Heart right ventricle (tissue), 16 donors: ENCODE data around the gene PIP5KL1. TPM values are rescaled to one million over a fixed set of nuclear protein-coding genes. Genes with fewer than 3 reads are reported as not detected.

Experiments used
- ATAC-seq, 8 donors: fragments of 200-7000 bp; cut with Tn5 transposase; one replicate each; pipeline ENCODE4 v1.9.1; 2020; ENCODE audit warnings: mild to moderate bottlenecking in 8 of 8, moderate library complexity in 8 of 8, moderate number of reproducible peaks in 1 of 8
- DNase-seq, 2 donors: peaks; one replicate each; pipeline ENCODE4 v3.0.0-alpha.2; 2020
- H3K27ac ChIP-seq, 10 donors: fragments of 200-600 bp; sonication (generic) in 2 of 10; one replicate each; pipeline versions ENCODE4 v1.5.0 to v1.8.0; 2020 to 2022; ENCODE audit warnings: mild to moderate bottlenecking in 3 of 10
- H3K27me3 ChIP-seq, 7 donors: fragments of 200-600 bp; one replicate each; pipeline ENCODE4 v1.8.0; 2021 to 2022; ENCODE audit warnings: mild to moderate bottlenecking in 2 of 7
- H3K36me3 ChIP-seq, 9 donors: fragments of 200-600 bp; sonication (generic) in 1 of 9; one replicate each; pipeline versions ENCODE4 v1.5.0 to v1.8.0; 2020 to 2022; ENCODE audit warnings: mild to moderate bottlenecking in 2 of 9
- H3K4me1 ChIP-seq, 9 donors: fragments of 200-600 bp; sonication (generic) in 1 of 9; one replicate each; pipeline versions ENCODE4 v1.5.0 to v1.8.0; 2020 to 2022; ENCODE audit warnings: mild to moderate bottlenecking in 4 of 9
- H3K4me3 ChIP-seq, 10 donors: fragments of 200-600 bp; sonication (generic) in 2 of 10; one replicate each; pipeline versions ENCODE4 v1.5.0 to v1.8.0; 2020 to 2022; ENCODE audit warnings: mild to moderate bottlenecking in 7 of 10, moderate library complexity in 2 of 10
- H3K9me3 ChIP-seq, 11 donors: fragments of 200-600 bp in 10 of 11; sonication (generic) in 2 of 11; one replicate each; pipeline versions ENCODE4 v1.5.0 to v1.8.0; 2013 to 2022; ENCODE audit warnings: mild to moderate bottlenecking in 2 of 11, control low read depth in 1 of 11, moderate library complexity in 1 of 11
- WGBS, 2 donors: extraction: QIAGEN DNeasy Blood & Tissue Kit; methylation state at CpG; one replicate each; pipeline ENCODE4 v1.1.7; 2013; ENCODE audit warnings: inconsistent platforms in 1 of 2; 5-methylcytosine and 5-hydroxymethylcytosine counted together
- intact Hi-C, 10 donors: fragments of 100-400 bp; cut with DNase I; formaldehyde crosslinking; loops; one replicate each; pipeline versions ENCODE4 v1.11.1 to v1.14.2; 2022
- polyA plus RNA-seq, 2 donors: library from polyadenylated mRNA; stranded (reverse); fragments of 200-250 nt; gene quantifications; one replicate each; pipeline ENCODE4 v1.2.3, GENCODE V29; 2013
- total RNA-seq, 10 donors: library from RNA; stranded (reverse); fragmentation: NEBNext Ultra II Directional in 3 of 10; extraction: Animal tissue kit (Norgen Biotek cat#: 25700) in 3 of 10; gene quantifications; one replicate each; pipeline versions ENCODE4 v1.2.1 to v1.2.4, GENCODE V29; 2021 to 2023
- TF ChIP-seq, protein P1 (sequence below), 9 donors: fragments of 200-600 bp; sonication (generic) in 2 of 9; IDR thresholded peaks; one replicate each; pipeline versions ENCODE4 v1.5.0 to v1.8.0; 2021 to 2022; ENCODE audit warnings: antibody characterized with exemption in 9 of 9, mild to moderate bottlenecking in 5 of 9, moderate library complexity in 1 of 9
- donor health status: Arrhythmogenic right ventricular cardiomyopathy.
- donor health status: ischemic (EF 13 %, LVEDD 7.1; RV severe dilation, severe dysfunction).
- donor health status: healthy with polysubstance abuse.
- donor health status: DM: no; HTN: yes; CAD: no.
- donor health status: DM: no; HTN: no; CAD: no.
- donor health status: ischemic (EF 25% LVEDD 6.9; RV normal size, moderate dysfunction).
- donor health status: ischemic (EF 25% LVEDD 5.7; RV mildly dilated, moderate dysfunction).
- donor health status: healthy.
- donor health status: DM: yes; HTN: yes; CAD: no.
- donor health status: Ischemic cardiomyopathy.
- donor health status: ischemic (EF 35%, LVEDD 5.7; RV mildly dilated, moderate dysfunction).
- donor health status: nonischemic (EF 11% LVEDD 7.7; RV severe dilation, severe dysfunction).
- donor health status: DM: yes; HTN: yes; CAD: no.
- donor health status: PGD.
- donor health status: ischemic (EF 29% LVEDD 5.4; RV normal size, mild dysfunction).
- donor health status: nonischemic (EF 23%, LVEDD 6.1; RV moderate dilation, normal function).

Gene PIP5KL1
- total and polyA plus RNA-seq, 12 donors = 0.25 to 0.59 (median 0.46) TPM; not detected in 4

DNA sequence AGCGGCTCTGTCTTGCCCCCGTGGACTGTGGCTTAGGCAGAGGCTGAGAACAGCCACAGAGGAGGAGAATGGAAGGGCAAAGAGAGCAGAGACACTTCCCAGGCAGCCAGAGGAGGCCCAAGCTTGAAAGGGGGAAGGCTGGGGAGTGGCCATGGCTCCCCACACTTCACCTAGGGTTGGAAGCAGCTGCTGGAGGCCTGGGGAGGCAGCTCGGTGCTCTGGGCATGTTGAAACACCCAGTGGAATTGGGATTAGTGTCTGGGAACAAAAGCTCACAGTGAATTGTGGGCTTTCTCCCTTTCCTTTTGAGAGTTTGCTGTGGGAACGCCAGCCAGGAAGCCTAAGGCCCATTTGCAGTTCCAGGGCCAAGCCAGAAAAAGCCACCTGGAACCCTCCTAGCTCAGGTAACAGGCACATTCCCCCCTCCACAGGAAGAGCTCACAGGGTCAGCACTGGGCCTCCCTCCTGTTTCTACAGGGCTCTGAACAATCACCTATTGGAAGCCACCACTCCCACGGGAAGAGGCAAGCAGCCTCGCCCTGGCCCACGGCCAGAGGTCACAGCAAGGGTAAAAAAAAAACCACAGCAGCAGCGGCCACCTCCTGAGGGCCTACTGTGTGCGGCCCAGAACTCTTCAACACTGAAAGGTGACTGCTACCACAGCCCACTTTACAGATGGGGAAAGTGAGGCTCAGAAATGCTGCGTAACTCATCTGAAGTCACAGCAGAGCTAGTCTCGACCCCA, 30.0 kb upstream of the PIP5KL1 start:
- 41 to 46% methylated on average over 11 of the region's 11 CpGs for WGBS, 2 donors
- Histone ChIP-seq H3K27me3 (no peaks in the 10 kb centered on the region), H3K36me3 (no peaks in the 10 kb centered on the region), H3K27ac (peak overlapping the region in 9 of 10 donors; percentile 3 to 76 (median 51)), H3K9me3 (peaks cover 0 to 3% (median 0%) of the 10 kb centered on the region in 11 donors), H3K4me3 (no peak overlapping the region), H3K4me1 (peaks cover 20 to 59% (median 53%) of the 10 kb centered on the region in 9 donors)
- intact Hi-C loops = loop anchor here in 1 of 10 donors (10.0 kb wide), 1 partner anchor 1284 kb away; no protein-coding TSS in a partner anchor
- TF ChIP-seq, protein P1, sequence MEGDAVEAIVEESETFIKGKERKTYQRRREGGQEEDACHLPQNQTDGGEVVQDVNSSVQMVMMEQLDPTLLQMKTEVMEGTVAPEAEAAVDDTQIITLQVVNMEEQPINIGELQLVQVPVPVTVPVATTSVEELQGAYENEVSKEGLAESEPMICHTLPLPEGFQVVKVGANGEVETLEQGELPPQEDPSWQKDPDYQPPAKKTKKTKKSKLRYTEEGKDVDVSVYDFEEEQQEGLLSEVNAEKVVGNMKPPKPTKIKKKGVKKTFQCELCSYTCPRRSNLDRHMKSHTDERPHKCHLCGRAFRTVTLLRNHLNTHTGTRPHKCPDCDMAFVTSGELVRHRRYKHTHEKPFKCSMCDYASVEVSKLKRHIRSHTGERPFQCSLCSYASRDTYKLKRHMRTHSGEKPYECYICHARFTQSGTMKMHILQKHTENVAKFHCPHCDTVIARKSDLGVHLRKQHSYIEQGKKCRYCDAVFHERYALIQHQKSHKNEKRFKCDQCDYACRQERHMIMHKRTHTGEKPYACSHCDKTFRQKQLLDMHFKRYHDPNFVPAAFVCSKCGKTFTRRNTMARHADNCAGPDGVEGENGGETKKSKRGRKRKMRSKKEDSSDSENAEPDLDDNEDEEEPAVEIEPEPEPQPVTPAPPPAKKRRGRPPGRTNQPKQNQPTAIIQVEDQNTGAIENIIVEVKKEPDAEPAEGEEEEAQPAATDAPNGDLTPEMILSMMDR (IDR thresholded peaks at IDR 0.05) = no peak
- DNase-seq (peak in 1 of 2 donors; percentile 21), ATAC-seq (no peak)

DNA sequence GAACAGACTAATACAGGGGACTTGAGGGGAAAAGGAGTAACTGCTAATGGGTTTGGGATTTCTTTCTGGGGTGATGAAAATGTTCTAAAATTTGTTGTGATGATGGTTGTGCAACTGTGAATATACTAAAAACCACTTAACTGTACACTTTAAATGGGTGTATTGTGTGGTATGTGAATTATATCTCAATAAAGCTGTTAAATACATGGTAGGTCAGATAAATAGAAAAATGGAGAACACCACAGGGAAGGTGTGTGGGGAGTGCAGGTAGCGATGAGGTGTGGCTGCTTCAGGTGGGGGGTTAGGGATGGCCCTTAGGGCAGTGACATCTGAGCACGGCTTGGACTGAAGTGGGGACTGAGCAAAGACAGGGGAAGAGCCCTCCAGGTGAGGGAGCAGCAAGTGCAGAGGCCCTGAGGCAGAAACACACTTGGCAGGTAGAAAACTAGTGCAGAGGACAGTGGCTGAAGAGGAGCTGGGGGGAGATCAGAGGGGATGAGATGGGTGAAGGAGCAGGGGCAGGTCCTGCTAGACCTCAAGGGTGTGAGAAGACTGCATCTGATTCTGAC, 29.3 kb upstream of the PIP5KL1 start:
- Histone ChIP-seq H3K36me3 (no peaks in the 10 kb centered on the region), H3K9me3 (peaks cover 0 to 3% (median 0%) of the 10 kb centered on the region in 11 donors), H3K4me3 (no peak overlapping the region), H3K27ac (peak overlapping the region in 9 of 10 donors; percentile 3 to 76 (median 51)), H3K4me1 (peaks cover 14 to 59% (median 52%) of the 10 kb centered on the region in 9 donors), H3K27me3 (no peaks in the 10 kb centered on the region)
- ATAC-seq (no peak), DNase-seq (no peak)
- intact Hi-C loops = loop anchor here in 2 of 10 donors (5.0 to 10.0 kb wide), 2 partner anchors 42 to 1285 kb away; no protein-coding TSS in a partner anchor
- WGBS, 2 donors = 93 to 96% methylated on average over 2 of the region's 2 CpGs
- TF ChIP-seq, protein P1 (IDR thresholded peaks at IDR 0.05) = no peak

DNA sequence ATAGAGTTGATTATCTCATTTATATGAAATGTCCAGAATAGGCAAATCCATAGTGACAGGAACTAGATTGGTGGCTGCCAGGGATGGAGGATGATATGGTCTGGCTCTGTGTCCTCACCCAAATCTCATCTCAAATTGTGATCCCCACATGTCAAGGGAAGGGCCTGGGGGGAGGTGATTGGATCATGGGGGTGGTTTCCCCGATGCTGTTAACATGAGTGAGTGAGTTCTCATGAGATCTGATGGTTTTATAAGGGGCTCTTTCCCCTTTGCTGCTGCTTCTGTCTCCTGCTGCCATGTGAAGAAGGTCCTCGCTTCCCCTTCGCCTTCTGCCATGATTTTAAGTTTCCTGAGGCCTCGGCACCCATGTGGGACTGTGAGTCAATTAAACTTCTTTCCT, 28.8 kb upstream of the PIP5KL1 start:
- TF ChIP-seq, protein P1 (IDR thresholded peaks at IDR 0.05) = no peak
- H3K27ac ChIP-seq = no peak overlapping the region
- DNase-seq (no peak), ATAC-seq (no peak)
- 96 to 97% methylated on average over 4 of the region's 4 CpGs for WGBS, 2 donors
- H3K4me1 ChIP-seq = peaks cover 12 to 59% (median 52%) of the 10 kb centered on the region in 9 donors
- no peak overlapping the region for H3K4me3 ChIP-seq
- no peaks in the 10 kb centered on the region for H3K27me3 ChIP-seq
- H3K36me3 ChIP-seq = no peaks in the 10 kb centered on the region
- intact Hi-C loops = loop anchor here in 1 of 10 donors (5.0 kb wide), 1 partner anchor 43 kb away; no protein-coding TSS in a partner anchor
- peaks cover 0 to 3% (median 0%) of the 10 kb centered on the region in 11 donors for H3K9me3 ChIP-seq

DNA sequence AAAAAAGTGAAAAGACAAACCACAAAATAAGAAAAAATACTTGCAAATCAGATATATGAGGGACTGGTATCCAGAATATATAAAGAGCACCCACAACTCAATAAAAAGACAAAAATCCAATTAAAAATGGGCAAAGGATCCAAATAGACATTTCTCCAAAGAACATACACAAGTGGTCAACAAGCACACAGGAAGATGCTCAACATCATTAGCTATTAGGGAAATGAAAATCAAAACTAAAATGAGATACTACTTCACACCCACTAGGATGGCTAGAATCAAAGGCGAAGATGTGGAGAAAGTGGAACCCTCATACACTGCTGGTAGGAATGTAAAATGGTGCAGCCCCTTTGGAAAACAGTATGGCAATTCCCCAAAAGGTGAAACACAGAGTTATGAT, 28.2 kb upstream of the PIP5KL1 start:
- H3K4me3 ChIP-seq = no peak overlapping the region
- H3K36me3 ChIP-seq = no peaks in the 10 kb centered on the region
- intact Hi-C loops = loop anchor here in 1 of 10 donors (5.0 kb wide), 1 partner anchor 44 kb away; no protein-coding TSS in a partner anchor
- peaks cover 12 to 57% (median 52%) of the 10 kb centered on the region in 9 donors for H3K4me1 ChIP-seq
- H3K27ac ChIP-seq = peak overlapping the region in 1 of 10 donors; percentile 4
- peaks cover 0 to 3% (median 0%) of the 10 kb centered on the region in 11 donors for H3K9me3 ChIP-seq
- TF ChIP-seq, protein P1 (IDR thresholded peaks at IDR 0.05) = no peak
- no peaks in the 10 kb centered on the region for H3K27me3 ChIP-seq
- DNase-seq = no peak
- 92 to 97% methylated on average over 1 of the region's 1 CpG for WGBS, 2 donors
- ATAC-seq = no peak
